MCF 10A (cell line): ENCODE results near the gene STAG1. TPM values are rescaled to one million over a fixed set of nuclear protein-coding genes. Genes with fewer than 3 reads are reported as not detected.

ENCODE experiments used
- BruUV-seq: library from RNA; stranded (reverse); fragments of 400-500 nt; replicated peaks from 2 replicates; lab custom pipeline; 2021; lab: Mats Ljungman, UMichigan
- CTCF ChIA-PET: fragments of 300-600 bp; sonication (Branson Sonifier 250); formaldehyde crosslinking; extraction: SDS; loops from one replicate; lab custom pipeline; 2021; ENCODE audit warnings: antibody characterized with exemption, inconsistent platforms; lab: Yijun Ruan, JAX
- POLR2A ChIA-PET: fragments of 300-600, 350-650 bp; sonication (Branson Sonifier 250); formaldehyde crosslinking; extraction: SDS; loops from one replicate; lab custom pipeline; 2020; ENCODE audit warnings: antibody characterized with exemption, inconsistent platforms; lab: Yijun Ruan, JAX
- DNase-seq: peaks from one replicate; pipeline ENCODE4 v3.0.0-alpha.2; 2018; ENCODE audit not compliant: unreplicated experiment
- H3K27ac Mint-ChIP-seq: one replicate; pipeline ENCODE4 v1.8.0; 2022; ENCODE audit warnings: mild to moderate bottlenecking, low read depth, mixed read lengths; ENCODE audit not compliant: unreplicated experiment
- H3K27me3 Mint-ChIP-seq: one replicate; pipeline ENCODE4 v1.8.0; 2022; ENCODE audit warnings: mixed read lengths; ENCODE audit not compliant: insufficient read depth, unreplicated experiment
- H3K36me3 Mint-ChIP-seq: one replicate; pipeline ENCODE4 v1.8.0; 2022; ENCODE audit warnings: mild to moderate bottlenecking, moderate library complexity, mixed read lengths; ENCODE audit not compliant: insufficient read depth, unreplicated experiment
- H3K4me1 Mint-ChIP-seq: one replicate; pipeline ENCODE4 v1.8.0; 2022; ENCODE audit warnings: mixed read lengths; ENCODE audit not compliant: insufficient read depth, unreplicated experiment
- H3K4me3 Mint-ChIP-seq: one replicate; pipeline ENCODE4 v1.8.0; 2022; ENCODE audit warnings: mild to moderate bottlenecking, moderate library complexity, mixed read lengths; ENCODE audit not compliant: unreplicated experiment
- H3K9me3 Mint-ChIP-seq: one replicate; pipeline ENCODE4 v1.8.0; 2022; ENCODE audit warnings: mixed read lengths; ENCODE audit not compliant: unreplicated experiment
- CTCF ChIP-seq: fragments of 200-600 bp; IDR thresholded peaks from one replicate; pipeline ENCODE4 v1.8.0; 2022; ENCODE audit warnings: antibody characterized with exemption, mild to moderate bottlenecking; ENCODE audit not compliant: unreplicated experiment
- intact Hi-C: fragments of 100-400 bp; cut with micrococcal nuclease; formaldehyde crosslinking; loops from 2 replicates; pipeline ENCODE4 v1.14.1; 2022
- total RNA-seq: library from RNA; stranded (reverse); gene quantifications from 2 replicates; pipeline ENCODE4 v1.2.3, GENCODE V29; 2022

The STAG1 gene
- total RNA-seq, 1 experiment from 2014 or later = 34.3 TPM

- ChIA-PET POLR2A (interaction anchor here (0.6 to 2.6 kb wide), 2 partner anchors 10 to 209 kb away, joined by 3 to 10 read pairs; partner anchors contain the start of gene STAG1), CTCF (interaction anchor here (1.0 to 3.6 kb wide), 2 partner anchors 33 to 209 kb away, joined by 3 to 20 read pairs; partner anchors contain the start of gene STAG1)
- Mint-ChIP-seq H3K27me3 (no peaks in the 10 kb centered on the region), H3K27ac (no peak overlapping the region), H3K9me3 (peaks cover under 1% of the 10 kb centered on the region), H3K4me3 (no peak overlapping the region), H3K4me1 (peaks cover 22% of the 10 kb centered on the region), H3K36me3 (peaks cover 3% of the 10 kb centered on the region)
- no TSS peak for BruUV-seq
- TF ChIP-seq CTCF = no peak
- DNase-seq = peak; percentile 67
- intact Hi-C loops = loop anchor here (10.0 kb wide), 1 partner anchor 471 kb away; no protein-coding TSS in a partner anchor
These were observed 208.8 kb downstream of the STAG1 start for GRCh38 chr3:136543385-136543784.

GRCh38 chr3:136535906-136536305, 216.3 kb downstream of the STAG1 start:
- H3K9me3 Mint-ChIP-seq = peaks cover 7% of the 10 kb centered on the region
- intact Hi-C loops = no loop called here
- no peaks in the 10 kb centered on the region for H3K4me1 Mint-ChIP-seq
- no TSS peak for BruUV-seq
- ChIA-PET POLR2A (no interaction called here), CTCF (interaction anchor here (0.6 to 0.7 kb wide), 2 partner anchors 40 to 588 kb away, joined by 3 read pairs; no protein-coding TSS in a partner anchor)
- H3K27ac Mint-ChIP-seq = no peak overlapping the region
- peak; percentile 16 for DNase-seq
- H3K4me3 Mint-ChIP-seq = no peak overlapping the region
- H3K36me3 Mint-ChIP-seq = peaks cover 5% of the 10 kb centered on the region
- H3K27me3 Mint-ChIP-seq = no peaks in the 10 kb centered on the region
- no peak for TF ChIP-seq CTCF

- TF ChIP-seq CTCF = no peak
- intact Hi-C loops = no loop called here
- Mint-ChIP-seq H3K9me3 (peaks cover 16% of the 10 kb centered on the region), H3K27ac (no peak overlapping the region), H3K4me1 (no peaks in the 10 kb centered on the region), H3K27me3 (no peaks in the 10 kb centered on the region), H3K36me3 (peaks cover 5% of the 10 kb centered on the region), H3K4me3 (no peak overlapping the region)
- no peak for DNase-seq
- no TSS peak for BruUV-seq
- CTCF ChIA-PET = interaction anchor here (0.5 kb wide), 1 partner anchor 15 kb away, joined by 3 read pairs; no protein-coding TSS in a partner anchor
- POLR2A ChIA-PET = interaction anchor here (0.7 to 1.0 kb wide), 2 partner anchors 11 to 42 kb away, joined by 3 read pairs; no protein-coding TSS in a partner anchor
These were observed 219.4 kb downstream of the STAG1 start for GRCh38 chr3:136532766-136533165.

GRCh38 chr3:136518102-136518501, 234.1 kb downstream of the STAG1 start:
- no TSS peak for BruUV-seq
- no peak overlapping the region for H3K27ac Mint-ChIP-seq
- TF ChIP-seq CTCF = no peak
- H3K4me1 Mint-ChIP-seq = no peaks in the 10 kb centered on the region
- CTCF ChIA-PET = interaction anchor here (1.0 kb wide), 1 partner anchor 127 kb away, joined by 3 read pairs; no protein-coding TSS in a partner anchor
- POLR2A ChIA-PET = interaction anchor here (0.7 kb wide), 1 partner anchor 46 kb away, joined by 3 read pairs; no protein-coding TSS in a partner anchor
- no peak for DNase-seq
- H3K27me3 Mint-ChIP-seq = no peaks in the 10 kb centered on the region
- H3K4me3 Mint-ChIP-seq = no peak overlapping the region
- H3K9me3 Mint-ChIP-seq = no peaks in the 10 kb centered on the region
- intact Hi-C loops = no loop called here
- H3K36me3 Mint-ChIP-seq = no peaks in the 10 kb centered on the region
